Measurements from ENCODE around the gene KCNJ10. TPM values are rescaled to one million over a fixed set of nuclear protein-coding genes. Genes with fewer than 3 reads are reported as not detected.
"Not testable (repeated sequence)": the region's sequence is repeated elsewhere in the genome, so short reads cannot be mapped to it uniquely, and the experiment has no call there.

KCNJ10 gene
- total RNA-seq, 6 experiments from 2014 or later: 0.23 to 3.1 (median 0.31) TPM; not detected in 1

DNA sequence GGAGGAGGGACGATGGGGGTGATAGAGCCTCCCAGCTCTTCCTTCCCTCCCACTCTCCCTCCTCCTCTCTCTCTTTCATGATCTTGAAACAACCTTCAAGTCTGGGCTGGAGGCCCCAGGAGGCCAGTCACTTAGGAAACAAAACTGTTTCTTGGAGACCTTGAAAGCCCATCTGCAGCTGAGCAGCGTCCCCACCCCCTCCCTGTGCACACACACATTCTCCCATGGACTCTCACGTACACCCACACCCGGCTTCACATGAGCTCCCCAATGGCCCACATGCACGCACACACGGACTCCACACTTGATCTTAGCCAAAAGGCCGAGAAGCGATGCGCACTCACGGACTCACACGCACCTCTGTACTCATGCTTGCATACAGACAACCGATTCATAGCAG, 42.4 kb upstream of the KCNJ10 start:
- ATAC-seq (no peak), DNase-seq (no peak)
- intact Hi-C loops (cut with DNase I): loop anchor here in 1 of 2 donors (10.0 kb wide), 1 partner anchor 62 kb away; no protein-coding TSS in a partner anchor
- no peak for TF ChIP-seq POLR2A (IDR thresholded peaks at IDR 0.05)
- TF ChIP-seq, protein P1, sequence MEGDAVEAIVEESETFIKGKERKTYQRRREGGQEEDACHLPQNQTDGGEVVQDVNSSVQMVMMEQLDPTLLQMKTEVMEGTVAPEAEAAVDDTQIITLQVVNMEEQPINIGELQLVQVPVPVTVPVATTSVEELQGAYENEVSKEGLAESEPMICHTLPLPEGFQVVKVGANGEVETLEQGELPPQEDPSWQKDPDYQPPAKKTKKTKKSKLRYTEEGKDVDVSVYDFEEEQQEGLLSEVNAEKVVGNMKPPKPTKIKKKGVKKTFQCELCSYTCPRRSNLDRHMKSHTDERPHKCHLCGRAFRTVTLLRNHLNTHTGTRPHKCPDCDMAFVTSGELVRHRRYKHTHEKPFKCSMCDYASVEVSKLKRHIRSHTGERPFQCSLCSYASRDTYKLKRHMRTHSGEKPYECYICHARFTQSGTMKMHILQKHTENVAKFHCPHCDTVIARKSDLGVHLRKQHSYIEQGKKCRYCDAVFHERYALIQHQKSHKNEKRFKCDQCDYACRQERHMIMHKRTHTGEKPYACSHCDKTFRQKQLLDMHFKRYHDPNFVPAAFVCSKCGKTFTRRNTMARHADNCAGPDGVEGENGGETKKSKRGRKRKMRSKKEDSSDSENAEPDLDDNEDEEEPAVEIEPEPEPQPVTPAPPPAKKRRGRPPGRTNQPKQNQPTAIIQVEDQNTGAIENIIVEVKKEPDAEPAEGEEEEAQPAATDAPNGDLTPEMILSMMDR (IDR thresholded peaks at IDR 0.05): no peak
- Histone ChIP-seq H3K27ac (no peak overlapping the region), H3K27me3 (no peaks in the 10 kb centered on the region), H3K9me3 (no peaks in the 10 kb centered on the region), H3K36me3 (no peaks in the 10 kb centered on the region), H3K4me3 (no peak overlapping the region), H3K4me1 (no peaks in the 10 kb centered on the region)
- 82% methylated on average over 6 of the region's 12 CpGs for WGBS (ENCODE audit: insufficient coverage, low coverage, low lambda C conversion rate, missing lambda C conversion rate)

DNA sequence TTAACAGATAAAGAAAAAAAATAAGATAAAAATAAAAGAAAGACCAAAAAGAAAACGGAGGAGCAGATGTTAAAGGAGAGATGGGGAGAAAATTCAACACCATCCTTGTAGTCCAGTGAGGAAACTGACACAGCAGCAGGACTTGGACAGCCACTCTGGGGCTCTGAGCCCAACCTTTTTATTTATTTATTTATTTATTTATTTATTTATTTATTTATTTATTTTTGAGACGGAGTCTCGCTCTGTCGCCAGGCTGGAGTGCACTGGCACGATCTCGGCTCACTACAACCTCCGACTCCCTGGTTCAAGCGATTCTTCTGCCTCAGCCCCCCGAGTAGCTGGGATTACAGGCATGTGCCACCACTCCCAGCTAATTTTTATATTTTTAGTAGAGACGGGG, 41.5 kb upstream of the KCNJ10 start:
- H3K9me3 ChIP-seq, H3K27me3 ChIP-seq, H3K27ac ChIP-seq, H3K4me1 ChIP-seq, ATAC-seq, H3K4me3 ChIP-seq, DNase-seq, H3K36me3 ChIP-seq: not testable (repeated sequence)
- 83% methylated on average over 10 of the region's 10 CpGs for WGBS (ENCODE audit: insufficient coverage, low coverage, low lambda C conversion rate, missing lambda C conversion rate)
- intact Hi-C loops (cut with DNase I): loop anchor here in 1 of 2 donors (10.0 kb wide), 1 partner anchor 63 kb away; no protein-coding TSS in a partner anchor

DNA sequence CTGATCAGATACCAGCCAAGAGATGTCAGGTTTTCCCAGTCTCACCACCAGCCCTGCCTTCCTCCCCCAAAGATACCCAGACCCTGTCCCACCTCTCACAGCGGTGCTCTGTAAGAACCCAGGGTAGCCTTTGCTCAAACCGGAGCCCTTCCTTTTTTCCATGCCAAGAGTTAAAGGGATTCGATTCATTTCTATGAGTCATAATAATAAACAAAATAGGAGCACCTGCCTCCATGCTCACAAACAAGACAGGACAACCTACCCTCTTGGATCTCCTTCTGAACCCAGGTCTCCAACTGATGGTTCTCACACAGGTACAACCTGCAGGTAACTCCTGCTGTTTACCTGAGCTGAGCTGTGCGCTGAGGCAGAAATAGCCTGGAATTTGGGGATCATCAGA, 39.7 kb upstream of the KCNJ10 start:
- TF ChIP-seq, protein P1 (IDR thresholded peaks at IDR 0.05): no peak
- no peak for TF ChIP-seq POLR2A (IDR thresholded peaks at IDR 0.05)
- intact Hi-C loops (cut with DNase I): loop anchor here (10.0 kb wide), 2 partner anchors 65 to 265 kb away; no protein-coding TSS in a partner anchor
- WGBS (ENCODE audit: insufficient coverage, low coverage, low lambda C conversion rate, missing lambda C conversion rate): 49% methylated on average over 4 of the region's 4 CpGs
- Histone ChIP-seq H3K9me3 (no peaks in the 10 kb centered on the region), H3K4me1 (no peaks in the 10 kb centered on the region), H3K27me3 (no peaks in the 10 kb centered on the region), H3K27ac (no peak overlapping the region), H3K36me3 (no peaks in the 10 kb centered on the region), H3K4me3 (no peak overlapping the region)
- DNase-seq (no peak), ATAC-seq (peak in 1 of 4 donors; percentile 42)

DNA sequence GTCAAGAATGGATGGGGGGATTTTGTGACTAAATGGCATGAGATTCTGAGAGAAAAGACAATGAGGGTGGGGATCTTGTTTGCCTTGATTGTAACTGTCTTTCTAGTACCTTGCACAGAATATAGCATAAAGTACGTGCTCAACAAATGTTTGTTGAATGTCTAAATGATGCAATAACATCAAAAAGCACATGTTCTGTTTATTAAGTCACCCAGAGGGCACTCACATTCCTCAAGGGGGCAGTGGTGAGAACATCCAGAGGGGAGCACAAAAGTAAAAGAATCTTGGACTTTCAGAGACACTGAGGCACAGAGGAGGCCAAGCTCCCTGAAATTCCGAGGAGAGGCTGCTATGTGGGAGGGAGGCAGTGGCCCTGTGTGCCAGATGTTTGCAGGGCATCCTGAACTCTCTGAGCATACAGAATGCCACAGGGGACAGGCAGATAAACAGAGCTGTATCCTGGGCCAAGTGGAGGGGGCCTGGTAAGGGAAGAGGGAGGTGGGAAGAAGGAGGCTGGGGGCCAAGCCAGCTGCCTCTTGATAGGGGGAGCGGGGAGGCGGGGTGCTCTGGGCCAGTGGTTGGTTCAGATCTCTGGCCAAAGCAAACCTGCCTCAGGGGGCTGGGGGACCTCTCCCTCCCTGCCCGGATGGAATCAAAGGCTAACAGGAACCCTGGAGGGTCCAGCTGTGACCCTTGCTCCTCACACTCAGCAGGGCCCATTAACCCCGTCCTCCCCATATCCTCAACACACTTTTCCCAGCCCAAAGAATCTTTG, 39.1 kb upstream of the KCNJ10 start:
- WGBS (ENCODE audit: insufficient coverage, low coverage, low lambda C conversion rate, missing lambda C conversion rate): 29% methylated on average over 5 of the region's 6 CpGs
- intact Hi-C loops (cut with DNase I): loop anchor here (10.0 kb wide), 1 partner anchor 266 kb away; no protein-coding TSS in a partner anchor
- no peaks in the 10 kb centered on the region for H3K9me3 ChIP-seq
- H3K36me3 ChIP-seq: no peaks in the 10 kb centered on the region
- DNase-seq (no peak), ATAC-seq (peak; percentile 8 to 64 (median 53))
- no peak for TF ChIP-seq POLR2A (IDR thresholded peaks at IDR 0.05)
- TF ChIP-seq, protein P1 (IDR thresholded peaks at IDR 0.05): peak; percentile 32 to 49 (median 38)
- no peaks in the 10 kb centered on the region for H3K4me1 ChIP-seq
- no peak overlapping the region for H3K4me3 ChIP-seq
- no peak overlapping the region for H3K27ac ChIP-seq
- no peaks in the 10 kb centered on the region for H3K27me3 ChIP-seq

DNA sequence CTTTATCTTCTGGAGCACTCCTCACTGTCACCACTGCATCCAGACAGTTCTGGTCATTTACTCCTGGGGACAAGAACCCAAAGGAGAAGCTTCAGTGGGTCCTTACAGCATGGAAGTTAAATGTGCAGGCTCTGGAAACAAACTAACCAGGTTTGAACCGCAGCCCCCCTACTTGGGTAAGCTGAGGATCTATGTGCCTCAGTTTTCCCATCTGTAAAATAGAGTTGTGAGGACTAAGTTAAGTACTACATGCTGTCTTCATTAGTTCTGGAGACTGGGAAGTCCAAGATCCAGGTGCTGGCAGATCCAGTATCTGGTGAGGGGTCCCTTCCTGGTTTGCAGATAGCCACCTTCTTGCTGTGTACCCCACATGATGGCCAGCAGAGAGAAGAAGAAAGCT, 37.6 kb upstream of the KCNJ10 start:
- no peak for TF ChIP-seq POLR2A (IDR thresholded peaks at IDR 0.05)
- TF ChIP-seq, protein P1 (IDR thresholded peaks at IDR 0.05): no peak
- ATAC-seq: no peak
- H3K9me3 ChIP-seq: no peaks in the 10 kb centered on the region
- DNase-seq: no peak
- H3K27me3 ChIP-seq: no peaks in the 10 kb centered on the region
- H3K27ac ChIP-seq: no peak overlapping the region
- no peaks in the 10 kb centered on the region for H3K4me1 ChIP-seq
- H3K4me3 ChIP-seq: no peak overlapping the region
- H3K36me3 ChIP-seq: no peaks in the 10 kb centered on the region
- WGBS (ENCODE audit: insufficient coverage, low coverage, low lambda C conversion rate, missing lambda C conversion rate): no CpG with 5 or more reads among the region's 1 CpG
- intact Hi-C loops (cut with DNase I): loop anchor here (10.0 kb wide), 1 partner anchor 267 kb away; no protein-coding TSS in a partner anchor

All from right lobe of liver (tissue), 6 donors.